Erythroblast (primary cell): ENCODE results near the gene POLR1G.

Experiments
- GATA1 ChIP-seq: IDR thresholded peaks from 2 replicates; pipeline ENCODE4 v1.6.1; 2011; ENCODE audit warnings: low read depth, mild to moderate bottlenecking, control low read depth, low read length, moderate library complexity
- POLR2A ChIP-seq: IDR thresholded peaks from 2 replicates; pipeline ENCODE4 v1.6.1; 2011; ENCODE audit warnings: mild to moderate bottlenecking, low read length

DNA sequence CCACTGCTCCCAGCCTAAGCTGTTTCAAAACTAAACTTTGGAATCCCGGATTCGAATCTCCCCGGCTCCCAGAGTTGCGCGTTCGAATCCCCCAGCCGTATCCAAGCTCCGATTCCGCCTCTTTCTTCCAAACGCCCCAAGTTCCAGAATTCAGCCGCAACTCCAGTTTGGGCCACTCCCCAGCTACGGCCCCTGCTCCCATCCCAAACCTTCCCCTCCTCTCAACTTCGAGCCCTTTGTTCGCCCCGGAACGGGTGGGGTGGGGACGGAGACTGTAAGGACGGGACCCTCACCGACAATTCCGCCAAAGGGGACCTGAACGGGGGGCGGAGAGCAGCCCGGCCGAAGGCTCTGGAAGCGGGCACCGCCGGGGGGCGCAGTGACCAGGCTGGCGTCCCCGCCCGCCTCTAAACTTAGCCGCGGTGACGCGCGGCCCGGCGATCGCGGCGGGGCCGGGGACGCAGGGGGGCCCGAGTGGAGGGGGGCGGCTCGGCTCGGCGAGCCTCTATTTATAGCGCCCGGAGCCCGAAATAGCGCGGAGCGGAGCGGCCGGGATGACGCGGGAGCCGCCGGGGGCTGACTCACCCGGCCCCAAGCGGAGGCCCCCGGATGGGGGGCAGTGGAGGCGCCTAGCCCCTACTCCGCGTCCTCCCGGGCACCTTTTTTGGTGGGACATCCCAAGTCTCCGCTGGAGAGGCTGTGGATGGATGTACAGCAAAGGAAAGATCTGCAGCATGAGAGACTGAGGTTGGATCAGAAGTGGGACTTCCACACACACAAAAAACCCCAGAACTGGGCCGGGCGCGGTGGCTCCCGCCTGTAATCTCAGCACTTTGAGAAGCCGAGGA lies 22.2 kb downstream of the POLR1G start:
- TF ChIP-seq POLR2A: no peak
- TF ChIP-seq GATA1: no peak
